ENCODE measurements around the gene B3GAT1.

DNA sequence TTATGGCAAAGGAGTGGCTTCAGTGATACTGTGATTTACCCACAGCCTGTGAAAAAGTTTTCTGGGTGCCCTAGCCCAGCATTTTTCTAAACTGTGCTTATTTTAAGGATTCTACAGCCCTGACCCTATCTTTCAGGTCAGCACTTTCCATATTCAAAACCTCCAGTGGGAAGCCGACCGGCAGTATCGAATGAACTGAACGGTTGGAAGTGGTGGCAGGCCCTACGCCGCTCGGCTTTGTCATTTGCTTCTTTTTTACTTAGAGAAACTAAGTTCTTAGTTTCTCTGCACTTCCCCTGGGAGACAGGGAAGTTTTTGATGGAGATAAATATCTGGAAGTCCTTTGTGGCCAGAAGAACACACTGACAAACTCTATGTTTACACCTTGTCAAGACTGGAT is 79.3 kb downstream of the B3GAT1 start:
- TF ChIP-seq, protein P1, sequence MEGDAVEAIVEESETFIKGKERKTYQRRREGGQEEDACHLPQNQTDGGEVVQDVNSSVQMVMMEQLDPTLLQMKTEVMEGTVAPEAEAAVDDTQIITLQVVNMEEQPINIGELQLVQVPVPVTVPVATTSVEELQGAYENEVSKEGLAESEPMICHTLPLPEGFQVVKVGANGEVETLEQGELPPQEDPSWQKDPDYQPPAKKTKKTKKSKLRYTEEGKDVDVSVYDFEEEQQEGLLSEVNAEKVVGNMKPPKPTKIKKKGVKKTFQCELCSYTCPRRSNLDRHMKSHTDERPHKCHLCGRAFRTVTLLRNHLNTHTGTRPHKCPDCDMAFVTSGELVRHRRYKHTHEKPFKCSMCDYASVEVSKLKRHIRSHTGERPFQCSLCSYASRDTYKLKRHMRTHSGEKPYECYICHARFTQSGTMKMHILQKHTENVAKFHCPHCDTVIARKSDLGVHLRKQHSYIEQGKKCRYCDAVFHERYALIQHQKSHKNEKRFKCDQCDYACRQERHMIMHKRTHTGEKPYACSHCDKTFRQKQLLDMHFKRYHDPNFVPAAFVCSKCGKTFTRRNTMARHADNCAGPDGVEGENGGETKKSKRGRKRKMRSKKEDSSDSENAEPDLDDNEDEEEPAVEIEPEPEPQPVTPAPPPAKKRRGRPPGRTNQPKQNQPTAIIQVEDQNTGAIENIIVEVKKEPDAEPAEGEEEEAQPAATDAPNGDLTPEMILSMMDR (conservative IDR thresholded peaks at IDR 0.05 in 1 of 2, IDR thresholded peaks at IDR 0.05 in 1 of 2; ENCODE audit: low read depth in 1 of 2, low read length in 2 of 2): no peak
- TF ChIP-seq EZH2 (IDR thresholded peaks at IDR 0.05; ENCODE audit: low read length, missing control alignments): no peak

Data from fibroblast of lung (primary cell).